LNCaP clone FGC (cell line): ENCODE results near the gene KHSRP.

Experiments
- DNase-seq: peaks from one replicate; pipeline ENCODE4 v3.0.0-alpha.2; 2011; ENCODE audit warnings: low read depth
- H3K4me3 ChIP-seq: 2 replicates; pipeline ENCODE4 v1.5.1; 2011; ENCODE audit warnings: mild to moderate bottlenecking, low read depth, low read length, control low read depth
- TF ChIP-seq, protein P1 (sequence below): IDR thresholded peaks from 2 replicates; pipeline ENCODE4 v1.5.1; 2012; ENCODE audit warnings: mild to moderate bottlenecking; ENCODE audit not compliant: control insufficient read depth, insufficient read depth; ENCODE audit errors: extremely low read depth

Gene KHSRP

DNA sequence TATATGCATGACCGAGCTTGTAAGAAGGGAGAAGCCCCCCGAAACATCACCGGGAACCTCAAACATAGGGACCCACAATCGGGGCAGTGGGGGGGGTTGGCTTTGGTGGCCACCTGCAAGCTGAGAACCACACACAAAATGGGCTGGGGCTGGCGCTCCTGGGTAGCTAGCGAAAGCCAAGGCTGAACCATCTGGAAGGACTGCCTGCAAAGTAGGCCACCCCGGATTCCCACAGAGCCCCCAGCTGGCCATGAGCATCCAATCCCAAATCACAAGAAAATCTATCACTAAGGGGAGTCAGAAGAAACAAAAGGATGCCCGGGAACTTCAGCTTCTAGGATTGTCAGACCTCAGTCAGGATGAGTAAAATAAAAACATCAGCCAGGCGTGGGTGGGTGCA lies 46.1 kb downstream of the KHSRP start:
- no peak for DNase-seq
- TF ChIP-seq, protein P1, sequence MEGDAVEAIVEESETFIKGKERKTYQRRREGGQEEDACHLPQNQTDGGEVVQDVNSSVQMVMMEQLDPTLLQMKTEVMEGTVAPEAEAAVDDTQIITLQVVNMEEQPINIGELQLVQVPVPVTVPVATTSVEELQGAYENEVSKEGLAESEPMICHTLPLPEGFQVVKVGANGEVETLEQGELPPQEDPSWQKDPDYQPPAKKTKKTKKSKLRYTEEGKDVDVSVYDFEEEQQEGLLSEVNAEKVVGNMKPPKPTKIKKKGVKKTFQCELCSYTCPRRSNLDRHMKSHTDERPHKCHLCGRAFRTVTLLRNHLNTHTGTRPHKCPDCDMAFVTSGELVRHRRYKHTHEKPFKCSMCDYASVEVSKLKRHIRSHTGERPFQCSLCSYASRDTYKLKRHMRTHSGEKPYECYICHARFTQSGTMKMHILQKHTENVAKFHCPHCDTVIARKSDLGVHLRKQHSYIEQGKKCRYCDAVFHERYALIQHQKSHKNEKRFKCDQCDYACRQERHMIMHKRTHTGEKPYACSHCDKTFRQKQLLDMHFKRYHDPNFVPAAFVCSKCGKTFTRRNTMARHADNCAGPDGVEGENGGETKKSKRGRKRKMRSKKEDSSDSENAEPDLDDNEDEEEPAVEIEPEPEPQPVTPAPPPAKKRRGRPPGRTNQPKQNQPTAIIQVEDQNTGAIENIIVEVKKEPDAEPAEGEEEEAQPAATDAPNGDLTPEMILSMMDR = no peak
- H3K4me3 ChIP-seq = no peak overlapping the region

DNA sequence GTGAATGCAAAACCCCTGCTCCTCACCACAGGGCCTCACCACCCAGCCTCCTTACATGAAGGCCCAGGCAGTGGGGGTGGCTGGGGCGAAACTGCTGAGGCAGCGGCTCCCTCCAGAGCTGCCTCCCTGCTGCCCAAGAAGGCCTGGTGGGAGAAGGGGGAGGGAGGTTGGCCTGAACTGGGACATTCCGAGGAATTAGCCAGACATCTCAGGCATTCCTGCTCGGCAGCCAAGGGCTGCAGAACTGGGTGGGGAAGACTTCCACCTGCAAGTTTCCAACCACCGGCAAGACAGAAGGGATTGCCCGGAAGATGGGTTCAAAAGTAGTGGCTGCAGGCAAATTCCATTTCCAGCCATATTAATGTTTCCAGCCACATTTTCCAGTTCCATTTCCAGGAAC lies 46.6 kb downstream of the KHSRP start:
- H3K4me3 ChIP-seq = no peak overlapping the region
- TF ChIP-seq, protein P1 = no peak
- DNase-seq = no peak

DNA sequence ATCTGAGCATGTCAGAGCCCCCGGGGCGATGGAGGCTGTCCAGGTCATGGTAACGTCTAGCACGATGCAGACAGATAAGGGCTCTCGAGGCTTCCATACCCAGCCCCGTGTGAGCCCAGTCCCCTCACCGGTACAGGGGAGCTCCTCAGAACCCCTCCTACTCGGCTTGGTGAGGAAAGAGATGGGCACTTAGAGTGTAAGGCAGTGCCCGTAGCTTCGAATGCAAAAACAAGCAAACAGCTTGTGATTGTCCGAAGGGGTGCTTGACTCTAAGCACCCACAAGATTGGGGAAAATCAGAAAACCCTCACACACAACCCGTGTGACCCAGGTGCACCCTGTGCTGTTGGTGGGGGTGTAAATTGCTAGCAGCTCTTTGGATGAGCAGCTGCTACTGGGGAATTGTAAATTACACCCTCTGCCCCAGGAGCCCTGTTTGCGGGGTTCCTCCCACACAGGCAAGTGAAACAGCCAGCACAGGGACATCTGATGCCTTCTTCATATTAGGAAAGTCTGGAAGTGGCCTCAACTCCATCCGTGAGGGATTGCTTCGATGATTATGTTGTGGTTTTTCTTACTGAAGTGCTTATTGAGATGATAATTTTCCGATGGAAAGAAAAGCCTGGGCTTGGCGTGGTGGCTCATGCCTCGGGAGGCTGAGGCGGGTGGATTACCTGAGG lies 48.0 kb downstream of the KHSRP start:
- TF ChIP-seq, protein P1 = no peak
- no peak overlapping the region for H3K4me3 ChIP-seq
- no peak for DNase-seq

DNA sequence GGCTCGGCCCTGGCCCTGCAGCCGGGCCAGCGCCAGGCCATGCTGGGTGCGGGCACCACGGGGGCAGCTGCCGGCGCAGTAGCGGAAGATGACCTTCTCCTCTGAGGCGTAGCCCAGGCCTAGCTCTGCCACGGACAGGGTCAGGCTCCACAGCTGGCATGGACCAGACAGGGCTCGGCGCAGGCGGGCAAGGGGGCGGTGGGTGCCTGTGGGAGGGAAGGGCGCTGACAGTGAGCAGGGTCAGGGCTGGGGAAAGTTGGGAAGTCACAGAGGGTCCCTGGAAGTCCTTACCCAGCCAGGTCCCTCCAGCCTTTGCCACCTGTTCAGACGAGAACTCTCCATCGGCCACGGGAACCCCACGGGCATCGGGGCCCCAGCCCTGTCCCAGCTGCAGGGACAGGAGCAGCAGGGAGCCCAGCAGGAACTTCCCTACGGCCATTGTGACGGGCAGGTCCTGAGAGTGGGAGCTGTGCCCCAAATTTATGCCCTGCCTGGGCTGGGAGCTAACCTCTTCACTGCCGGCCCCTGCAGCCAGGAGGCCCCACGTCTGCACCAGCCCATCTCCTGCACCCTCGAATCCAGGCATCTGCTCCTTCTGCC lies 49.1 kb downstream of the KHSRP start, which contains the start of gene PSPN:
TSS of gene PSPN (minus strand) at position 523 of the 600 bp plus-strand sequence. CDS start at position 439, 84 bp downstream.
- TF ChIP-seq, protein P1 = no peak
- H3K4me3 ChIP-seq = no peak within 1 kb of the TSS
- DNase-seq = no peak

DNA sequence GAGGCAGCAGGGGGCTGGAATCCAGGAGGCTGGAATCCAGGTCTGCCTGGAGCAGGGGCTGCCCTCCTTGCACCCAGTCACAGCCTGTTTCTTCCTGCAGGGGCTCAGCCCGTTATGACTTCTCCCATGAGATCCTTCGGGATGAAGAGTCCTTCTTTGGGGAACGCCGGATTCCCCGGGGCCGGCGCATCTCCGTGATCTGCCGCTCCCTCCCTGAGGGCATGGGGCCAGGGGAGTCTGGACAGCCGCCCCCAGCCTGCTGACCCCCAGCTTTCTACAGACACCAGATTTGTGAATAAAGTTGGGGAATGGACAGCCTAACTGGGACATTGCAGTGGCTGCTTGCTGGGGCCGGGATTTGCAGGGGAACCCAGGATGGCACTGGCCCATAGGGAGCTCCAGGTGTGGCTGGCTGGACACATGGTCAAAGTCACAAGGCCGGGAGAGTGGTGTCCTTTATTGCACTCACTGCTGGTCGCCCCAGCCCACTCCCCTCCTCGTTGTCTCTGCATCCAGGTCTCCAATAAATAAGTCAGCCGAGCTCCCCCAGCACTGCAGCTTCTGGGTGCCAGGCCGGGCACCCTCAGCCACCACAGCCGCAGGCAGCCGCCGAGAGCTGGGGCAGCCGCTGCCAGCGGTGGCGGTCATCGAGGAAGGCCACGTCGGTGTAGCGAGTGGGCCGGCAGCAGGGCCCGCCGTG lies 49.8 kb downstream of the KHSRP start:
- TF ChIP-seq, protein P1 = no peak
- no peak overlapping the region for H3K4me3 ChIP-seq
- no peak for DNase-seq

DNA sequence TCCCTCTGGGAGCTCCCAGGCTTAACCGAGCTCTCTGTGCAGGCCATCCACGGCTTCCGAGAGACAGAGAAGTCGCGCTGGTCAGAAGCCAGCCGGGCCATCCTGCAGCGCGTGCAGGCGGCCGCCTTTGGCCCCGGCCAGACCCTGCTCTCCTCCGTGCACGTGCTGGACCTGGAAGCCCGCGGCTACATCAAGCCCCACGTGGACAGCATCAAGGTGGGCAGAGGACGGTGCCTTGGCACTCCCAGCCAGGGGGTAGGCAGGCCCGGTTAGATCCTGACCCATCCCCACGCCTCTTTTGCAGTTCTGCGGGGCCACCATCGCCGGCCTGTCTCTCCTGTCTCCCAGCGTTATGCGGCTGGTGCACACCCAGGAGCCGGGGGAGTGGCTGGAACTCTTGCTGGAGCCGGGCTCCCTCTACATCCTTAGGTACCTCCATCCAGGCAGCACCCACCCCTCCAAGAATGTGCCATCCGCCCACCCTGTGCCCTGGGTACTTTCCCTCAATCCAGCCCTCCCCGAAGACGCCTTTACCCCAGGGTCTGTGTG lies 50.4 kb downstream of the KHSRP start:
- TF ChIP-seq, protein P1 = no peak
- H3K4me3 ChIP-seq = peak overlapping the region; percentile 61
- DNase-seq = no peak

DNA sequence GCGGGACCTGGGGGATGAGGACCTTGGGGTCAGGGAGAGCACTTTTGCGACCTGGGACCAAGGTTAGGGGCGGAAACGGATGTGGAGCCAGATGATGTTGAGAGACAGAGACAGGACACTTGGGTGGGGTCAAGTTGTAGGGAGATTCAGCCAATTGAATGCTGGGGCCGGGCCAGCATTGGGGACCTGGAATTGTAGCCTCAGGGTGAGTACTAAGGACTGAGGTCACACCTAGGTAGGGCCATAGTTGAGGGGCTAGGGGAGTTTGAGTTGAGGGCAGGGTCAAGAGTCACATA lies 50.9 kb downstream of the KHSRP start:
- DNase-seq = no peak
- TF ChIP-seq, protein P1 = no peak
- peak overlapping the region; percentile 61 for H3K4me3 ChIP-seq
